ENCODE results near the gene NRG2. TPM values are rescaled to one million over a fixed set of nuclear protein-coding genes. Genes with fewer than 3 reads are reported as not detected.

NRG2 gene
- total RNA-seq, 1 experiment from 2014 or later: 0.91 TPM

- Histone ChIP-seq H3K4me3 (replicated peaks in 1 of 2; ENCODE audit: low read depth in 1 of 2, low read length in 2 of 2) (no peak overlapping the region), H3K36me3 (ENCODE audit: control insufficient read depth in 1 of 2, insufficient read depth in 2 of 2, low read length in 2 of 2) (no peaks in the 10 kb centered on the region), H3K4me1 (ENCODE audit: control insufficient read depth in 1 of 2, insufficient read depth in 2 of 2, low read length in 2 of 2) (no peaks in the 10 kb centered on the region), H3K9me2 (ENCODE audit: insufficient read depth) (no peaks in the 10 kb centered on the region), H3K4me2 (ENCODE audit: low read length) (no peak overlapping the region), H3K79me2 (ENCODE audit: insufficient read depth, low read length) (no peaks in the 10 kb centered on the region), H3K9ac (ENCODE audit: low read length) (no peak overlapping the region), H3K27me3 (ENCODE audit: insufficient read depth, low read length) (peaks cover 36% of the 10 kb centered on the region), H3K9me3 (ENCODE audit: control insufficient read depth in 1 of 2, insufficient read depth in 1 of 2, low read depth in 1 of 2, low read length in 2 of 2) (no peaks in the 10 kb centered on the region; a peak in 1 of 4 replicates), H4K20me1 (ENCODE audit: insufficient read depth) (no peaks in the 10 kb centered on the region), H3K27ac (ENCODE audit: low read depth, low read length) (no peak overlapping the region), H2AFZ (ENCODE audit: low read depth, low read length, poor library complexity, severe bottlenecking) (no peak overlapping the region)
- CTCF ChIA-PET: no interaction called here
- ATAC-seq: no peak
- RAD21 ChIA-PET (ENCODE audit: low non-redundant PET in 1 of 2, low total read pairs in 2 of 2, uncharacterized antibody in 2 of 2, unreplicated experiment in 2 of 2): no interaction called here
- POLR2A ChIA-PET: no interaction called here
- TF ChIP-seq ELF1 (IDR thresholded peaks at IDR 0.05; ENCODE audit: borderline replicate concordance, low read depth): no peak
- TF ChIP-seq YY1 (IDR thresholded peaks at IDR 0.05; ENCODE audit: extremely low read depth, insufficient replicate concordance, low read depth, low read length): no peak
- TF ChIP-seq JUND (IDR thresholded peaks at IDR 0.05): no peak
- no peak for TF ChIP-seq EGR1 (IDR thresholded peaks at IDR 0.05; ENCODE audit: low read depth)
- no peak for TF ChIP-seq POLR2A (IDR thresholded peaks at IDR 0.05; ENCODE audit: borderline replicate concordance, extremely low read depth, insufficient read depth, insufficient read length)
- TF ChIP-seq, protein P1, sequence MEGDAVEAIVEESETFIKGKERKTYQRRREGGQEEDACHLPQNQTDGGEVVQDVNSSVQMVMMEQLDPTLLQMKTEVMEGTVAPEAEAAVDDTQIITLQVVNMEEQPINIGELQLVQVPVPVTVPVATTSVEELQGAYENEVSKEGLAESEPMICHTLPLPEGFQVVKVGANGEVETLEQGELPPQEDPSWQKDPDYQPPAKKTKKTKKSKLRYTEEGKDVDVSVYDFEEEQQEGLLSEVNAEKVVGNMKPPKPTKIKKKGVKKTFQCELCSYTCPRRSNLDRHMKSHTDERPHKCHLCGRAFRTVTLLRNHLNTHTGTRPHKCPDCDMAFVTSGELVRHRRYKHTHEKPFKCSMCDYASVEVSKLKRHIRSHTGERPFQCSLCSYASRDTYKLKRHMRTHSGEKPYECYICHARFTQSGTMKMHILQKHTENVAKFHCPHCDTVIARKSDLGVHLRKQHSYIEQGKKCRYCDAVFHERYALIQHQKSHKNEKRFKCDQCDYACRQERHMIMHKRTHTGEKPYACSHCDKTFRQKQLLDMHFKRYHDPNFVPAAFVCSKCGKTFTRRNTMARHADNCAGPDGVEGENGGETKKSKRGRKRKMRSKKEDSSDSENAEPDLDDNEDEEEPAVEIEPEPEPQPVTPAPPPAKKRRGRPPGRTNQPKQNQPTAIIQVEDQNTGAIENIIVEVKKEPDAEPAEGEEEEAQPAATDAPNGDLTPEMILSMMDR (IDR thresholded peaks at IDR 0.05 in 2 of 3, conservative IDR thresholded peaks at IDR 0.05 in 1 of 3; ENCODE audit: borderline replicate concordance in 1 of 3, insufficient read depth in 1 of 3, low read depth in 2 of 3, low read length in 2 of 3): no peak
- TF ChIP-seq ZBTB33 (IDR thresholded peaks at IDR 0.05; ENCODE audit: extremely low read depth, insufficient replicate concordance, low read length): no peak
- TF ChIP-seq EZH2phosphoT487 (IDR thresholded peaks at IDR 0.05; ENCODE audit: borderline replicate concordance): no peak
- no peak for TF ChIP-seq EZH2 (IDR thresholded peaks at IDR 0.05)
- TF ChIP-seq, protein P2, sequence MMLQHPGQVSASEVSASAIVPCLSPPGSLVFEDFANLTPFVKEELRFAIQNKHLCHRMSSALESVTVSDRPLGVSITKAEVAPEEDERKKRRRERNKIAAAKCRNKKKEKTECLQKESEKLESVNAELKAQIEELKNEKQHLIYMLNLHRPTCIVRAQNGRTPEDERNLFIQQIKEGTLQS (IDR thresholded peaks at IDR 0.05): no peak
- TF ChIP-seq POLR2AphosphoS5 (IDR thresholded peaks at IDR 0.05; ENCODE audit: low read depth, low read length): no peak
- TF ChIP-seq, protein P3, sequence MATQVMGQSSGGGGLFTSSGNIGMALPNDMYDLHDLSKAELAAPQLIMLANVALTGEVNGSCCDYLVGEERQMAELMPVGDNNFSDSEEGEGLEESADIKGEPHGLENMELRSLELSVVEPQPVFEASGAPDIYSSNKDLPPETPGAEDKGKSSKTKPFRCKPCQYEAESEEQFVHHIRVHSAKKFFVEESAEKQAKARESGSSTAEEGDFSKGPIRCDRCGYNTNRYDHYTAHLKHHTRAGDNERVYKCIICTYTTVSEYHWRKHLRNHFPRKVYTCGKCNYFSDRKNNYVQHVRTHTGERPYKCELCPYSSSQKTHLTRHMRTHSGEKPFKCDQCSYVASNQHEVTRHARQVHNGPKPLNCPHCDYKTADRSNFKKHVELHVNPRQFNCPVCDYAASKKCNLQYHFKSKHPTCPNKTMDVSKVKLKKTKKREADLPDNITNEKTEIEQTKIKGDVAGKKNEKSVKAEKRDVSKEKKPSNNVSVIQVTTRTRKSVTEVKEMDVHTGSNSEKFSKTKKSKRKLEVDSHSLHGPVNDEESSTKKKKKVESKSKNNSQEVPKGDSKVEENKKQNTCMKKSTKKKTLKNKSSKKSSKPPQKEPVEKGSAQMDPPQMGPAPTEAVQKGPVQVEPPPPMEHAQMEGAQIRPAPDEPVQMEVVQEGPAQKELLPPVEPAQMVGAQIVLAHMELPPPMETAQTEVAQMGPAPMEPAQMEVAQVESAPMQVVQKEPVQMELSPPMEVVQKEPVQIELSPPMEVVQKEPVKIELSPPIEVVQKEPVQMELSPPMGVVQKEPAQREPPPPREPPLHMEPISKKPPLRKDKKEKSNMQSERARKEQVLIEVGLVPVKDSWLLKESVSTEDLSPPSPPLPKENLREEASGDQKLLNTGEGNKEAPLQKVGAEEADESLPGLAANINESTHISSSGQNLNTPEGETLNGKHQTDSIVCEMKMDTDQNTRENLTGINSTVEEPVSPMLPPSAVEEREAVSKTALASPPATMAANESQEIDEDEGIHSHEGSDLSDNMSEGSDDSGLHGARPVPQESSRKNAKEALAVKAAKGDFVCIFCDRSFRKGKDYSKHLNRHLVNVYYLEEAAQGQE (IDR thresholded peaks at IDR 0.05; ENCODE audit: low read depth): no peak
- TF ChIP-seq SP1 (IDR thresholded peaks at IDR 0.05; ENCODE audit: low read depth): no peak
- no peak for TF ChIP-seq RAD21 (IDR thresholded peaks at IDR 0.05; ENCODE audit: low read depth)
- no peak for TF ChIP-seq CEBPB (IDR thresholded peaks at IDR 0.05; ENCODE audit: low read depth)
- TF ChIP-seq MAX (IDR thresholded peaks at IDR 0.05): no peak
- no peak for TF ChIP-seq SIN3A (IDR thresholded peaks at IDR 0.05; ENCODE audit: low read depth)
- no peak for DNase-seq (ENCODE audit: low read depth, low spot score)
- BruUV-seq (replicated peaks): no TSS peak
- intact Hi-C loops (cut with micrococcal nuclease): no loop called here
Observed at GRCh38 chr5:139828207-139828895, 214.7 kb downstream of the NRG2 start.
